IMR-90 (cell line): ENCODE results near the gene MRPS34.

ENCODE experiments used
- MAZ ChIP-seq: IDR thresholded peaks from 2 replicates; pipeline ENCODE4 v1.6.1; 2012; ENCODE audit warnings: low read depth, mild to moderate bottlenecking, low read length, improper control_type of control experiment, moderate library complexity, borderline replicate concordance
- RFX5 ChIP-seq: IDR thresholded peaks from 2 replicates; pipeline ENCODE4 v1.8.0; 2012; ENCODE audit warnings: low read depth, mild to moderate bottlenecking, low read length, moderate library complexity
- TF ChIP-seq, protein P1 (sequence below): conservative IDR thresholded peaks from 2 replicates; pipeline ENCODE4 v1.5.1; 2012; ENCODE audit warnings: mild to moderate bottlenecking, low read depth, low read length, improper control_type of control experiment
- TF ChIP-seq, protein P2 (sequence below): fragments of 150-350 bp; IDR thresholded peaks from 2 replicates; pipeline ENCODE4 v1.6.1; 2017; ENCODE audit warnings: mild to moderate bottlenecking, antibody characterized with exemption, low read length, low read depth

GRCh38 chr16:1791256-1791942, 18.5 kb upstream of the MRPS34 start:
- TF ChIP-seq, protein P1, sequence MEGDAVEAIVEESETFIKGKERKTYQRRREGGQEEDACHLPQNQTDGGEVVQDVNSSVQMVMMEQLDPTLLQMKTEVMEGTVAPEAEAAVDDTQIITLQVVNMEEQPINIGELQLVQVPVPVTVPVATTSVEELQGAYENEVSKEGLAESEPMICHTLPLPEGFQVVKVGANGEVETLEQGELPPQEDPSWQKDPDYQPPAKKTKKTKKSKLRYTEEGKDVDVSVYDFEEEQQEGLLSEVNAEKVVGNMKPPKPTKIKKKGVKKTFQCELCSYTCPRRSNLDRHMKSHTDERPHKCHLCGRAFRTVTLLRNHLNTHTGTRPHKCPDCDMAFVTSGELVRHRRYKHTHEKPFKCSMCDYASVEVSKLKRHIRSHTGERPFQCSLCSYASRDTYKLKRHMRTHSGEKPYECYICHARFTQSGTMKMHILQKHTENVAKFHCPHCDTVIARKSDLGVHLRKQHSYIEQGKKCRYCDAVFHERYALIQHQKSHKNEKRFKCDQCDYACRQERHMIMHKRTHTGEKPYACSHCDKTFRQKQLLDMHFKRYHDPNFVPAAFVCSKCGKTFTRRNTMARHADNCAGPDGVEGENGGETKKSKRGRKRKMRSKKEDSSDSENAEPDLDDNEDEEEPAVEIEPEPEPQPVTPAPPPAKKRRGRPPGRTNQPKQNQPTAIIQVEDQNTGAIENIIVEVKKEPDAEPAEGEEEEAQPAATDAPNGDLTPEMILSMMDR: no peak
- TF ChIP-seq, protein P2, sequence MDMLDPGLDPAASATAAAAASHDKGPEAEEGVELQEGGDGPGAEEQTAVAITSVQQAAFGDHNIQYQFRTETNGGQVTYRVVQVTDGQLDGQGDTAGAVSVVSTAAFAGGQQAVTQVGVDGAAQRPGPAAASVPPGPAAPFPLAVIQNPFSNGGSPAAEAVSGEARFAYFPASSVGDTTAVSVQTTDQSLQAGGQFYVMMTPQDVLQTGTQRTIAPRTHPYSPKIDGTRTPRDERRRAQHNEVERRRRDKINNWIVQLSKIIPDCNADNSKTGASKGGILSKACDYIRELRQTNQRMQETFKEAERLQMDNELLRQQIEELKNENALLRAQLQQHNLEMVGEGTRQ: no peak
- TF ChIP-seq RFX5 (no peak), MAZ (no peak)
